Adrenal gland (tissue), 5 donors: ENCODE data around the gene NACAD.

Experiments
- CTCF ChIP-seq, 6 experiments: fragments of 450-650 bp in 4 of 6; fragments of 200-600 bp in 2 of 6; sonication (generic) in 1 of 6; IDR thresholded peaks; 1 replicate in 5 of 6; 2 replicates in 1 of 6; pipeline versions ENCODE4 v1.5.1 to v1.8.0; 2016 to 2021; ENCODE audit warnings: antibody characterized with exemption in 6 of 6, mild to moderate bottlenecking in 2 of 6, moderate library complexity in 1 of 6
- POLR2A ChIP-seq, 2 donors: fragments of 450-650 bp; IDR thresholded peaks; one replicate each; pipeline ENCODE4 v1.6.1; 2017; ENCODE audit warnings: antibody characterized with exemption in 2 of 2, mild to moderate bottlenecking in 2 of 2, moderate library complexity in 1 of 2
- donor health status: DM: no; HTN: no; CAD: no.

GRCh38 chr7:45116048-45116447 is 27.3 kb upstream of the NACAD start:
- TF ChIP-seq CTCF (IDR thresholded peaks at IDR 0.05) (no peak), POLR2A (IDR thresholded peaks at IDR 0.05) (no peak)
